IPS DF 19.7 (cell line): ENCODE measurements around the gene DHX57.
"Not testable (repeated sequence)": the region's sequence is repeated elsewhere in the genome, so short reads cannot be mapped to it uniquely, and the experiment has no call there.

Experiments used
- DNase-seq: peaks from one replicate; pipeline ENCODE4 v3.0.0-alpha.2; 2013; ENCODE audit warnings: low read depth, low spot score

The DHX57 gene

GRCh38 chr2:38797953-38798352 lies 77.8 kb downstream of the DHX57 start:
- DNase-seq = no peak

GRCh38 chr2:38797250-38797676 lies 78.5 kb downstream of the DHX57 start:
- DNase-seq = no peak

- not testable (repeated sequence) for DNase-seq
Observed at GRCh38 chr2:38795016-38795415, 80.7 kb downstream of the DHX57 start.

GRCh38 chr2:38794235-38794946 lies 81.3 kb downstream of the DHX57 start:
- no peak for DNase-seq

DNA sequence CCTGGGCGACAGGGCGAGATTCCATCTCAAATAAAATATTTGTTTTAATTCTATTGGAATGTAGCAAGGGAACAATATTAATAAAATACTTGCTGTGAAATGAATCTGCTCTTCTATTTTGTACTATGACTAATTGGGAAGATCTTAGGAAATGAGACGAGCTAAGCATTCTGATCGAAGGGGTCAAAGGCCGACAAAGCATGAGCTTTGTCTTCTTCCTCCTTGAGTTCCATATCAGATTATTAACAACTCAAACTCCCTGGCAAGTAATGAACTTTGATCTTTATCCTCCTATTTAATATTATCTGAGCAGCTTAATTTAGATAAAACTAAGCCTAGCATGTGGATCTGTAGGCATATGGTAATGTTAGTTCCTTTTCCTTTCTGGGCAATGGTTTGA lies 82.2 kb downstream of the DHX57 start:
- DNase-seq = no peak

GRCh38 chr2:38792751-38793150 lies 83.0 kb downstream of the DHX57 start:
- no peak for DNase-seq

DNA sequence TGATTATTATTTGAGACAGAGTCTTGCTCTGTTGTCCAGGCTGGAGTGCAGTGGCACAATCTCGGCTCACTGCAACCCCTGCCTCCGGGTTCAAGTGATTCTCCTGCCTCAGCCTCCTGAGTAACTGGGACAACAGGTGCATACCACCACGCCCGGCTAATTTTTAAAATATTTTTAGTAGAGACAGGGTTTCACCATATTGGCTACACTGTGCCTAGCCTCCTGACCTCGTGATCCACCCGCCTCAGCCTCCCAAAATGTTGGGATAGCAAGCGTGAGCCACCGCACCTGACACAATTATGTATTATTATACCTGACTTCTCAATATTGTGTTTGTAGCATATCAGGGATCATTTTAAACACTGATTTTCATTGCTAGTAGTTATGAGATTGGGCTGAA lies 83.4 kb downstream of the DHX57 start:
- not testable (repeated sequence) for DNase-seq

GRCh38 chr2:38791744-38792143 lies 84.0 kb downstream of the DHX57 start:
- DNase-seq = no peak

DNA sequence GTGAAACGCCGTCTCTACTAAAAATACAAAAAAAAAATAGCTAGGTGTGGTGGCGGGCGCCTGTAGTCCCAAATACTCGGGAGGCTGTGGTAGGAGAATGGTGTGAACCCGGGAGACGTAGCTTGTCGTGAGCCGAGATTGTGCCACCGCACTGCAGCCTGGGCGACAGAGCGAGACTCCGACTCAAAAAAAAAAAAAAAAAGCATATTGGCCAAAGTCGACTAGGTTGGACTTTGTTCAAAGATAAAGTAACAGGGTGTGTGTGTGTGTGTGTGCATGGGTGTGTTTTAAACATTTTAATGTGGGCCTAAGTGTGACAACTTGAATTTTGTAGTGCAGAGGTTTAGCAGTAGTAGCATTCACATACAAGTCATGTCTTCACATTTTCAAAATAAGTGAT lies 86.0 kb downstream of the DHX57 start:
- DNase-seq = no peak

DNA sequence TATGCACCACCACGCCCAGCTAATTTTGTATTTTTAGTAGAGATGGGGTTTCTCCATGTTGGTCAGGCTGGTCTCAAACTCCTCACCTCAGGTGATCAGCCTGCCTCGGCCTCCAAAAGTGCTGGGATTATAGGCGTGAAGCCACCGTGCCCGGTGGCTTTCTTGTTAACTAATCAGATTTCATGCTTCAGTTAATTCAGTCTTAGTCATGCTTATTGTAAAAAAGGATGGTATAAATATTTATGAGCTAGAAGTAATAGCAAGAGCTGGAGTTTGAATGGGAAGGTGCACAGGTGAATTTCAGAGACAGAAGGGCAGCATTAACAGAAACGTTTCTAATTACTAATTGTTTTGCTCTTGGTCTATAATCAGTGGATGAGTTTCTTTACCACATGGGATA lies 87.4 kb downstream of the DHX57 start:
- DNase-seq = no peak

DNA sequence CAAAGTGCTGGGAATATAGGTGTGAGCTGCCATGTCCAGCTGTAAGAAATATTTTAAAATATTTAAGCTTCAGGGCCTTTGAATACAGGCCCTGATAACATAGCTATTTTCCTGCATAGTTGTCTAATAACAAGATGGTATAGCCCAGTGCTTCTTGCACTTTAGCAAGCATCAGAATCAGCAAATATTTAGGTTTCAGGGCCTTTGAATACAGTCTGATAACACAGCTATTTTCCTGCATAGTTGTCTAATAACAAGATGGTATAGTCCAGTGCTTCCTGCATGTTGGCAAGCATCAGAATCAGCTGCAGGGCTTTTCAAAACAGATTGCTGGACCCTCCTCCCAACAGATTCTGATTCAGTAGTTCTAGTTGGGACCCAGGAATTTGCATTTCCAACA lies 92.1 kb downstream of the DHX57 start:
- no peak for DNase-seq

- DNase-seq = no peak
Observed at GRCh38 chr2:38778687-38779082, 97.0 kb downstream of the DHX57 start.

GRCh38 chr2:38776531-38776930 lies 99.2 kb downstream of the DHX57 start:
- no peak for DNase-seq

- no peak for DNase-seq
Observed at GRCh38 chr2:38775921-38776225, 99.9 kb downstream of the DHX57 start.

- no peak for DNase-seq
Observed at GRCh38 chr2:38775097-38775920, 100.4 kb downstream of the DHX57 start.

DNA sequence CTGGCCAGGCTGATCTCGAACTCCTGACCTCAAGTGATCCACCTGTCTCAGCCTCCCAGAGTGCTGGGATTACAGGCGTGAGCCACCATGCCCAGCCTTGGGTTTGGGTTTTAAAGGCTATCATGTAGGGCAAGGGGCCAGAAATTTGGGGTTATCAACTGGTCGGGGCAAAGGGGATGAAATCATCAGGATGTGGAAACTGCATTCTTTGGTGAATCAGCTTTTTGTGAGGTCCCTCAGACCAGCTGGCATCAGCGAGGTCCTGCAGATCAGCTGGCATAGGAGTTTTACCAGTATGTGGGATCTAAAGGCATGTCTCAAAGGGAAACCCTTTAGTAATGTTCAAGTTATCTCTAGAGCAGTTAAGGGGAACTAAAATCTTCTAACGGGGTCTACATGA lies 104.1 kb downstream of the DHX57 start:
- no peak for DNase-seq

DNA sequence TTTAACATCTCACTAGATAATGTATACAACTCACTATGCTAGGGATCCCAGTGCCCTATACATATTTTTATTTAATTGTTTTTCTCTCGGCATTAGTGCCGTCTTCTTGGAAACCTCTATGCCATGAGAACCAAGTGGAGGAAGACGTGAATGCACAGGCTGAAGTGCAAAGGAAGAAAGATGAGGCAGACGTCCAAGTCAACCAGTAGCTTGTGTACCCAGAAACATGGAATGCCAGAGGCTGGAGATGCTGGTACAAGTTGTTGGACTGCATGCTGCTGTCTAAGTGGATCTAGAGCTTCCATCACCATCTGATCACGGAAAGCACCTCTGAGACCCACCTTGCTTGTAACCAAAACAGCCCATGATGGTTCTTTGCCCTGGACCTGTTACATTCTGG lies 110.2 kb downstream of the DHX57 start:
- no peak for DNase-seq

DNA sequence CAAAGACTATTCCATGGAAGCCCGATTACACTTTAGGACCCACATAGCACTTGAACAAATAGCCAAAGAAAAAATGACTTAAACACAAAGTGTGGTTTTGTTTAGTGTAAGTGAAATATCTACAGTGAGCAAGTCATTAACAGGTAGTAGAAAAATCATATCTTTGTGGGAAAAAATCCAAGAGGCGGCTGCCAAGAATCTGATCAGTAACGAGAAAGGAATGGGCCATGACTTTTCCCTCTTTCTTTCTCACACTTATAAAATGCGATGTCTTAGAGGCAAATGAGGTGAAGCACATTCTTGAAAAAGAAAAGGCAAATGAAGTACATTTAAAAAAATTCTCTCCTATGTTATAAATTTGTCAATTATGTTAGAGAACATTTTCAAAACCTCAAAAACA lies 110.6 kb downstream of the DHX57 start:
- DNase-seq = no peak

GRCh38 chr2:38763728-38764127 lies 112.0 kb downstream of the DHX57 start:
- DNase-seq = no peak

DNA sequence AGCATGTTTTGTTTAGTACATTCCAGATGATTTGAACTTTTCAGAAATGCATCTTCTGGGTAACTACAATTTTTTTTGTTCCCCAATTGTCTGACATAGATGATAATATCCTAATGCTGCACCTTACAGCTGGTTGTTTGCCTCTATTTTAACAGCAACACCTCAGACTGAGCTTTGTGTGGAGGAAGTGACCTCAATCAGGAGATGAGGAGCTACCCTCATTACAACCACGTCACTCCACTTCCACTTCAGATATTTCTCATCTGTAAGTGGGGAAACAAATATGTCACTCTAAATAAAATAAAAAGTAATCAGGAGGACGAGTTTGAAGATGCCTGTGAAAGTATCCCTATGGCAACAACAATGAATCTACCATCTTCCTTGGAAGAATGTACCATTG lies 112.5 kb downstream of the DHX57 start:
- DNase-seq = no peak

GRCh38 chr2:38755891-38756290 lies 119.8 kb downstream of the DHX57 start:
- not testable (repeated sequence) for DNase-seq

DNA sequence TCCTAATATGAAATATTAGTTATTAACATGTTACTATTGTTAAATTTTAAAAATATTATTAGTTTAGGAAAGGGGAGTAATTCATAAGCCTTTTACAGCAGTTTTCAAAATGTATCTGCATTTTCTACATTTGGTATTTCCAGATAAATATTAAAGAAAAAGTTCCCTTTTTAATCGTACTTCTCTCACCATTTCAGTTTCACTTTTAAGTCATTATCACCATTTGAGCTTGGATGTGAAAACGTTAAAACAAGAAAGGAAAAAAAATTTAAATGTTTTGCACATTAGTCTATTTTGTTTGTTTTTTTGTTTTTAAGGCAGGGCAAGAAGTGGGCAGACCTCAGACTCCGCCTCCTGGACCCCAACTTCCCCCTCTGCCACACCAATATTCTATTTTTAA lies 121.2 kb downstream of the DHX57 start:
- no peak for DNase-seq

DNA sequence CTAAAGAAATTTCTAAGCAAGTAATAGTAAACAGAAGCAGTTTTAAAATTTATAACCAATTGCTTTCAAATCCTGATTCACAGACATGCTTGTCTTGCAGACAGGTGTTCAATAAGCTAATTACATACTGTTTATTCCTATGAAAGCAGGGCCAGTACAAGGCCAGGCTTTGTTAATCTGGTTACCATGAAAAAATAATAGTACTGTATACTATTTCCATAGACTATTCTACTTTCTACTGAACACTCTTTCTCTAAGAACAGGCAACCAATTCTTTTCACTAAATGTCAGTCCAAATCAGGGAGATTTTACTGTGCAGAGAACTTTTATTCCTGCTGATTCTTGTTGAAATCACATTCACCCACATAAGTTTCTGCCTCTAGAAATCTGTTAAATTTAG lies 121.7 kb downstream of the DHX57 start:
- DNase-seq = no peak
